SKM-1 (cell line): Measurements from ENCODE around the gene COQ10B.
"Not testable (repeated sequence)": the region's sequence is repeated elsewhere in the genome, so short reads cannot be mapped to it uniquely, and the experiment has no call there.

ENCODE experiments used
- DNase-seq: peaks from one replicate; lab custom pipeline; 2025; ENCODE audit not compliant: unreplicated experiment; lab: John Stamatoyannopoulos, UW

COQ10B gene

GRCh38 chr2:197453123-197453913 is at the start of gene COQ10B:
Gene COQ10B, plus strand, starts transcription at chr2:197453552. Its CDS starts 9 bp downstream, at chr2:197453561.
- DNase-seq, result peak; percentile 97

GRCh38 chr2:197405582-197405981 is 47.8 kb upstream of the COQ10B start:
- no peak for DNase-seq

- no peak for DNase-seq
These were observed 39.3 kb upstream of the COQ10B start for GRCh38 chr2:197414039-197414438.

GRCh38 chr2:197414515-197414914 is 38.8 kb upstream of the COQ10B start:
- no peak for DNase-seq

GRCh38 chr2:197416268-197416667 is 37.1 kb upstream of the COQ10B start:
- DNase-seq, result no peak

- no peak for DNase-seq
These were observed 33.9 kb upstream of the COQ10B start for GRCh38 chr2:197419438-197419837.

- no peak for DNase-seq
These were observed 30.0 kb upstream of the COQ10B start for GRCh38 chr2:197423307-197423706.

GRCh38 chr2:197425550-197425949 is 27.8 kb upstream of the COQ10B start:
- no peak for DNase-seq

- no peak for DNase-seq
These were observed 26.4 kb upstream of the COQ10B start for GRCh38 chr2:197426723-197427603.

- no peak for DNase-seq
These were observed 25.4 kb upstream of the COQ10B start for GRCh38 chr2:197427986-197428385.

GRCh38 chr2:197431858-197432257 is 21.5 kb upstream of the COQ10B start:
- DNase-seq, result no peak

- DNase-seq, result not testable (repeated sequence)
These were observed 20.8 kb upstream of the COQ10B start for GRCh38 chr2:197432527-197432926.

GRCh38 chr2:197433780-197434438 is 19.4 kb upstream of the COQ10B start:
- no peak for DNase-seq

- peak; percentile 96 for DNase-seq
These were observed 18.5 kb upstream of the COQ10B start, which contains the start of gene SF3B1 for GRCh38 chr2:197434541-197435513. Gene SF3B1, minus strand, starts transcription at chr2:197435028. Its CDS starts 29 bp downstream, at chr2:197434999.

GRCh38 chr2:197435598-197436420 is 17.5 kb upstream of the COQ10B start:
- DNase-seq, result no peak

GRCh38 chr2:197437380-197437779 is 16.0 kb upstream of the COQ10B start:
- DNase-seq, result no peak

GRCh38 chr2:197442857-197443256 is 10.5 kb upstream of the COQ10B start:
- no peak for DNase-seq

- no peak for DNase-seq
These were observed 7.6 kb upstream of the COQ10B start for GRCh38 chr2:197445746-197446145.

- no peak for DNase-seq
These were observed 6.5 kb upstream of the COQ10B start for GRCh38 chr2:197446844-197447243.
